Spleen (tissue), 7 donors: ENCODE results near the gene TBC1D10A.

Source experiments
- CTCF ChIP-seq, 11 experiments: fragments of 200-600 bp in 7 of 11; fragments of 450-650 bp in 4 of 11; sonication (generic) in 4 of 11; IDR thresholded peaks in 8 of 11; conservative IDR thresholded peaks in 3 of 11; 1 replicate in 7 of 11; 2 replicates in 4 of 11; pipeline versions ENCODE4 v1.4.0 to v1.8.0; 2016 to 2021; ENCODE audit warnings: antibody characterized with exemption in 11 of 11, inconsistent platforms in 4 of 11, mild to moderate bottlenecking in 1 of 11
- POLR2A ChIP-seq, 3 donors: fragments of 450-650 bp; IDR thresholded peaks; one replicate each; pipeline ENCODE4 v1.5.1; 2017; ENCODE audit warnings: antibody characterized with exemption in 3 of 3, mild to moderate bottlenecking in 1 of 3
- donor health status: DM: no; HTN: no; CAD: no; lungs with moderate emphysema.
- donor health status: DM: no; HTN: no; CAD: no.
- donor health status: DM: no; HTN: no; CAD: no.

- TF ChIP-seq CTCF (IDR thresholded peaks at IDR 0.05 in 8 of 11, conservative IDR thresholded peaks at IDR 0.05 in 3 of 11): no peak
- TF ChIP-seq POLR2A (IDR thresholded peaks at IDR 0.05): no peak
These were observed 14.4 kb upstream of the TBC1D10A start for GRCh38 chr22:30340911-30341685.
